Mucosa of descending colon (tissue), 3 donors: ENCODE results near the gene SPTAN1. TPM values are rescaled to one million over a fixed set of nuclear protein-coding genes. Genes with fewer than 3 reads are reported as not detected.

Experiments
- ATAC-seq: fragments of 200-7000 bp; cut with Tn5 transposase; one replicate; pipeline ENCODE4 v1.9.1; 2020; ENCODE audit warnings: mild to moderate bottlenecking, moderate library complexity
- DNase-seq, 3 donors: peaks; one replicate each; pipeline ENCODE4 v3.0.0-alpha.2; 2020
- H3K36me3 ChIP-seq: fragments of 200-600 bp; one replicate; pipeline ENCODE4 v1.8.0; 2021; ENCODE audit warnings: low read depth, mild to moderate bottlenecking
- H3K4me1 ChIP-seq: fragments of 200-600 bp; one replicate; pipeline ENCODE4 v1.8.0; 2021; ENCODE audit warnings: low read depth, mild to moderate bottlenecking
- H3K4me3 ChIP-seq: fragments of 200-600 bp; one replicate; pipeline ENCODE4 v1.8.0; 2021; ENCODE audit warnings: mild to moderate bottlenecking
- H3K9me3 ChIP-seq: fragments of 200-600 bp; one replicate; pipeline ENCODE4 v1.8.0; 2021; ENCODE audit warnings: mild to moderate bottlenecking
- intact Hi-C, 2 donors: fragments of 100-400 bp; cut with DNase I in 1 of 2; cut with micrococcal nuclease in 1 of 2; formaldehyde crosslinking; loops; one replicate each; pipeline versions ENCODE4 v1.11.0 to v1.11.1; 2022; cut with DNase I, micrococcal nuclease
- total RNA-seq, 3 donors: library from RNA; stranded (reverse); fragmentation: NEBNext Ultra II Directional in 2 of 3; extraction: Animal tissue kit (Norgen Biotek cat#: 25700) in 2 of 3; gene quantifications; one replicate each; pipeline versions ENCODE4 v1.2.1 to v1.2.4, GENCODE V29; 2021 to 2023
- TF ChIP-seq, protein P1 (sequence below): fragments of 200-600 bp; IDR thresholded peaks from one replicate; pipeline ENCODE4 v1.8.0; 2022; ENCODE audit warnings: antibody characterized with exemption, mild to moderate bottlenecking
- donor health status: DM: no; HTN: no; CAD: no; lungs with moderate emphysema.
- donor health status: DM: no; HTN: no; CAD: no.
- donor health status: DM: no; HTN: yes; CAD: no.

SPTAN1 gene
- total RNA-seq, 3 donors from 2014 or later = 235 to 322 (median 321) TPM

DNA sequence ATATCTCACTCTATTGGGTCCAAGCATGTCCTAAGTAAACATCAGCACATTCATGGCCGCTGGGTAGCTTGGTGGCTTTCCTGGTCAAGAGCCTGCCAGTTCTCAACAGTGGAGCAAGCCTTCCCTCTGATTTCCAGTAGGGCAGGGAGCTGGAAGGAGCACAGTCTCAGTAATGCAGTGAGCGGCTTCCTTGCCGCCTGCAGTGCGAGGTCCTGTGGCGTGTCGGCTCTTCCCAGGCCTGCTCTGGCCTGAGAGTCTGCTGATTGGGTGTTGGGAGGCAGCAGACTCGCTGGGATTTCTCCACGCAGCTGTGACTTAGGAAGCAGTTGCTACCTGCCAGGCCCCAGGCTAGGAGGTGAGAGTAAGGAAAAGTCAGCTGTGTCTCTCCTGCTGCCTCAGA, 51.3 kb downstream of the SPTAN1 start:
- ATAC-seq (no peak), DNase-seq (no peak)
- Histone ChIP-seq H3K36me3 (peaks cover 49% of the 10 kb centered on the region), H3K4me1 (no peaks in the 10 kb centered on the region), H3K9me3 (no peaks in the 10 kb centered on the region), H3K4me3 (no peak overlapping the region)
- TF ChIP-seq, protein P1, sequence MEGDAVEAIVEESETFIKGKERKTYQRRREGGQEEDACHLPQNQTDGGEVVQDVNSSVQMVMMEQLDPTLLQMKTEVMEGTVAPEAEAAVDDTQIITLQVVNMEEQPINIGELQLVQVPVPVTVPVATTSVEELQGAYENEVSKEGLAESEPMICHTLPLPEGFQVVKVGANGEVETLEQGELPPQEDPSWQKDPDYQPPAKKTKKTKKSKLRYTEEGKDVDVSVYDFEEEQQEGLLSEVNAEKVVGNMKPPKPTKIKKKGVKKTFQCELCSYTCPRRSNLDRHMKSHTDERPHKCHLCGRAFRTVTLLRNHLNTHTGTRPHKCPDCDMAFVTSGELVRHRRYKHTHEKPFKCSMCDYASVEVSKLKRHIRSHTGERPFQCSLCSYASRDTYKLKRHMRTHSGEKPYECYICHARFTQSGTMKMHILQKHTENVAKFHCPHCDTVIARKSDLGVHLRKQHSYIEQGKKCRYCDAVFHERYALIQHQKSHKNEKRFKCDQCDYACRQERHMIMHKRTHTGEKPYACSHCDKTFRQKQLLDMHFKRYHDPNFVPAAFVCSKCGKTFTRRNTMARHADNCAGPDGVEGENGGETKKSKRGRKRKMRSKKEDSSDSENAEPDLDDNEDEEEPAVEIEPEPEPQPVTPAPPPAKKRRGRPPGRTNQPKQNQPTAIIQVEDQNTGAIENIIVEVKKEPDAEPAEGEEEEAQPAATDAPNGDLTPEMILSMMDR = no peak
- intact Hi-C loops = no loop called here

DNA sequence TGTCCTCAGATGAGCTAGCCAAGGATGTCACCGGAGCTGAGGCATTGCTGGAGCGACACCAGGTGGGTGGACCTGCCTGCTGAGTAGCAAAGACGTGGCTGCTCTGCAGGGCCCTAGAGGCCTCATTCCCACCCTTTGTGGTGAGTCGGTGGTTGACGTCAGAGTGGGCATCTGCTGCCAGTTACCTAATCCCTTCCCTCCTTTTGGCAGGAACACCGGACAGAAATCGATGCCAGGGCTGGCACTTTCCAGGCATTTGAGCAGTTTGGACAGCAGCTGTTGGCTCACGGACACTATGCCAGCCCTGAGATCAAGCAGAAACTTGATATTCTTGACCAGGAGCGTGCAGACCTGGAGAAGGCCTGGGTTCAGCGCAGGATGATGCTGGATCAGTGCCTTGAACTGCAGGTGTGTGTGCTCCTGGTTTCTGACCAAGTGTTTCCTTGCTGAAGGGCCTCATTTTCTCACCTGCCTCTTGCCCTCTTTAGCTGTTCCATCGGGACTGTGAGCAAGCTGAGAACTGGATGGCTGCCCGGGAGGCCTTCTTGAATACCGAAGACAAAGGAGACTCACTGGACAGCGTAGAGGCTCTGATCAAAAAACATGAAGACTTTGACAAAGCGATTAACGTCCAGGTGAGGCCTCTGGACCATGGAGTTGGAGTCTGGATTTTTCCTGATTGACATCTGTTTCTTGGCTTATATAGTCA, 55.4 kb downstream of the SPTAN1 start:
- Histone ChIP-seq H3K9me3 (no peaks in the 10 kb centered on the region), H3K4me3 (no peak overlapping the region), H3K36me3 (peaks cover 66% of the 10 kb centered on the region), H3K4me1 (no peaks in the 10 kb centered on the region)
- intact Hi-C loops = no loop called here
- TF ChIP-seq, protein P1 = no peak
- ATAC-seq (no peak), DNase-seq (no peak)

DNA sequence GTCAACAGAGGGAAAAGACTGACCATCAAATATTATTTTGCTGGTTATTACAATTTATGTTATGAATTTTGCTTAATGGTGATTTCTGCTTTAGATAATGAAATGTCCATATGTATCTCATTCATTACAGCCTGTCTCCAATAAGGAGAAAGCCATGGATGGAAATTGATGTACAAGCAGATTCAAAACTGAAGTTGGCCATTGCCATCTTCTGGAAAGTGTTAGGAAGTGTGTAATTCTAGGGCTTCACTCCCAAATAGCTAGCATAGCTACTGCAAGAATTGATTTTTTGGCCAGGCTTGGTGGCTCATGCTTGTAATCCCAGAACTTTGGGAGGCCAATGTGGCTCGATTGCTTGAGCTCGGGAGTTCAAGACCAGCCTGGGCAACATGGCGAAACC, 58.5 kb downstream of the SPTAN1 start:
- Histone ChIP-seq H3K9me3 (no peaks in the 10 kb centered on the region), H3K4me1 (no peaks in the 10 kb centered on the region), H3K4me3 (no peak overlapping the region), H3K36me3 (peaks cover 71% of the 10 kb centered on the region)
- TF ChIP-seq, protein P1 = no peak
- ATAC-seq (no peak), DNase-seq (no peak)
- intact Hi-C loops = no loop called here

DNA sequence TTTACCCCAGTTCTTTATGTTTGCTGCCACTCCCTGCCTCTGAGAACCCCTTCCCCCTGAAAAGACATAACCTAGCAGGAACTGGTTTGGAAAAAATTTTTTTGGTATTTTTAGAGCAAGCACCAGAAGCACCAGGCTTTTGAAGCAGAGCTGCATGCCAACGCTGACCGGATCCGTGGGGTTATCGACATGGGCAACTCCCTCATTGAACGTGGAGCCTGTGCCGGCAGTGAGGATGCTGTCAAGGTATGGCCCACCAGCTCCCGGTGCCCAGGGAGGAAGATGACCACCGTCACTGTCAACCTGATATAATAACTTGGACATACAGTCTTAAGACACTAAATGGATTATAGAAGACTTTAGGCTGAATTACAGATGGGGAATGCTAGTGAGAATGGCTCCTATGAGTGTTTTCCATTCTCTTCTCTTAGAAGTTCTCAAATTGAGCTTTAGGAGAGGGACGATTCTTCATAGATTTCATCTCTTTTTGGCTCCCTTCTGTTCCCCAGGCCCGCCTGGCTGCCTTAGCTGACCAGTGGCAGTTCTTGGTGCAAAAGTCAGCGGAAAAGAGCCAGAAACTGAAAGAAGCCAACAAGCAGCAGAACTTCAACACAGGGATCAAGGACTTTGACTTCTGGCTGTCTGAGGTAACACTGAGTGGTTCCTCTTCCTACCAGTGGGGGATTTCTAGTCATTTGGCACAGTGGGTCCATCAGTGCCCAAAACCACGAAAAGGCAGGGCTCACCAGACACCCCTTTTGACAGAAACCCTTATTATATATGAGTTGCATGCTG, 59.4 kb downstream of the SPTAN1 start:
- intact Hi-C loops = no loop called here
- DNase-seq = no peak
- Histone ChIP-seq H3K4me1 (no peaks in the 10 kb centered on the region), H3K36me3 (peaks cover 68% of the 10 kb centered on the region), H3K9me3 (no peaks in the 10 kb centered on the region), H3K4me3 (no peak overlapping the region)
- TF ChIP-seq, protein P1 = no peak
- ATAC-seq = no peak

DNA sequence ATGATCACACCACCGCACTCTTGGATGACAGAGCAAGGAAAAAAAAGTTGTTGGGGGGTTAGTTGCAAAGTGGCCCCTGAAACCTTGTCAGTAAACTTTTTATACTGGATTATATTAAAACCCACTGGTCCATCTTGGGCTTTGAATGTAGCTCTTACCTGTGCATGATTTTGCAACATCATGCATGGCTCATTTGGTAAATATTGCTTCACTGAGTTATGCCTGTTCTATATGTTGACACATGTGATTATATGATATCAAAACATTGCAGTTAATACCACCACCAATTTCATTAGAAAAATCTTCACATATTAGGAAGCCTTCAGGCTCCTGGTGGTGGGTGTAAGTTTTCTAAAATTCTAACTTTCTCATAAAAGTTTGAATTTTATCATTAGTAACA, 62.3 kb downstream of the SPTAN1 start:
- Histone ChIP-seq H3K4me1 (no peaks in the 10 kb centered on the region), H3K36me3 (peaks cover 57% of the 10 kb centered on the region), H3K4me3 (no peak overlapping the region), H3K9me3 (no peaks in the 10 kb centered on the region)
- ATAC-seq = no peak
- DNase-seq = no peak
- TF ChIP-seq, protein P1 = no peak
- intact Hi-C loops = no loop called here
